Bronchial epithelial cell (primary cell): ENCODE results near the gene MYH14. TPM values are rescaled to one million over a fixed set of nuclear protein-coding genes. Genes with fewer than 3 reads are reported as not detected.

Experiments
- DNase-seq: peaks from one replicate; pipeline ENCODE4 v3.0.0-alpha.2; 2010; ENCODE audit warnings: low read depth
- FAIRE-seq: peaks from 2 replicates; lab custom pipeline; 2011; peaks lifted over from hg19 to GRCh38; lab: Jason Lieb, UNC
- H3K27me3 ChIP-seq: 2 replicates; pipeline ENCODE4 v1.5.1; 2011; ENCODE audit warnings: low read length; ENCODE audit not compliant: control insufficient read depth, insufficient read depth
- H3K36me3 ChIP-seq: 2 replicates; pipeline ENCODE4 v1.5.1; 2011; ENCODE audit warnings: low read length; ENCODE audit not compliant: control insufficient read depth, insufficient read depth
- H3K4me3 ChIP-seq: 2 replicates; pipeline ENCODE4 v1.5.1; 2011; ENCODE audit warnings: mild to moderate bottlenecking, low read depth, low read length, control low read depth
- total RNA-seq: library from RNA; depleted of rRNA; stranded (reverse); fragments of >200 nt; gene quantifications from 2 replicates; pipeline ENCODE4 v1.2.1, GENCODE V29; 2014
- TF ChIP-seq, protein P1 (sequence below): IDR thresholded peaks from 2 replicates; pipeline ENCODE4 v1.5.1; 2011; ENCODE audit warnings: mild to moderate bottlenecking, moderate library complexity, low read length, control low read depth, inconsistent platforms; ENCODE audit not compliant: insufficient read depth, severe bottlenecking

MYH14 gene
- total RNA-seq, 1 donor from 2014 or later: 6.8 TPM

DNA sequence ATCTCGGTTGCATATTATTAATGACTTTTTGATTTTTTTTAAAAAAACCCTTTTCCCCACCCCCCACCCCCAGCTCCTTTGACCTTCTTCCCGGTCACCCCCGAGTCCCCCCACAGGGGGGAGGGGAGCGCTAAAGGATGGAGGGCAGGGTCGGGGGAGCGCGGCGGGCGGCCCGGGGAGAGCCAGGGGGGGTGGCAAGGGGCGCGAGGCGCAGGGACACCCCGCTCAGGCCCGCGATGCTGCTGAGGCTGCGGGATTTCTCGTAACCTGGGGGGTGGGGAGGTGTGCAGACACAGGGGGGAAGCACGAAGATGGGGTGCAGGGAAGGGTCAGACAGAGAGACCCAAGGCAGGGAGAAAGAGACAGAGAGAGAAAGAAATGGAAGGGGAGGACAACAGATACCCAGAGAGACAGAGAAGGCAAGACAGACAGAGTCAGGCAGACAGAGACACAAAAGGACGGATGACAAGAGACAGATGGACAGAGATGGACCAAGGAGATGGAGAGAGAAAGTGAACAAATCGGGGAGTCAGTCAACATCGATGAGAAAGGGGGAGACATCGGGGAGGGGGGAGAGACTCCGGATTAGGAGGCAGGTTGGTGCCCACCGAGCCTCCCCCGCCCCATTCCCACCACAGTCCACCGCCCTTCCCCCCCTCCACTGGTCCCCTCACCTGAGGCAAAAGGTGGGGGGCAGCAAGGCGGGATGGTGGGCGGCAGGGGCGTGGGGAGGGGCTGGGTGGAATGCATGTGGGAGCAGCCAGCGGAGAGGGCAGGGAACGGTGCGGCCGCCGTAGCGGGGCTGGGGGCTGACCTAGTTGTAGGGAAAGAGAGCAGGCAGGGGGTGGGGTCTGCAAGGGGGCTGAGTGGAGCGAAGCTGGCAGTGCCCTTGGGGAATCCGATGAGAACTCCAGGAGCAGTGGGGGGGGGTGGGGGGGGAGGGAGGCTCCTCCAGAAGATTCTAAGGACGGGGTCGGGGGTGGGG lies 111.6 kb downstream of the MYH14 start:
- H3K36me3 ChIP-seq: no peaks in the 10 kb centered on the region
- no peak for FAIRE-seq
- H3K4me3 ChIP-seq: no peak overlapping the region
- DNase-seq: no peak
- TF ChIP-seq, protein P1, sequence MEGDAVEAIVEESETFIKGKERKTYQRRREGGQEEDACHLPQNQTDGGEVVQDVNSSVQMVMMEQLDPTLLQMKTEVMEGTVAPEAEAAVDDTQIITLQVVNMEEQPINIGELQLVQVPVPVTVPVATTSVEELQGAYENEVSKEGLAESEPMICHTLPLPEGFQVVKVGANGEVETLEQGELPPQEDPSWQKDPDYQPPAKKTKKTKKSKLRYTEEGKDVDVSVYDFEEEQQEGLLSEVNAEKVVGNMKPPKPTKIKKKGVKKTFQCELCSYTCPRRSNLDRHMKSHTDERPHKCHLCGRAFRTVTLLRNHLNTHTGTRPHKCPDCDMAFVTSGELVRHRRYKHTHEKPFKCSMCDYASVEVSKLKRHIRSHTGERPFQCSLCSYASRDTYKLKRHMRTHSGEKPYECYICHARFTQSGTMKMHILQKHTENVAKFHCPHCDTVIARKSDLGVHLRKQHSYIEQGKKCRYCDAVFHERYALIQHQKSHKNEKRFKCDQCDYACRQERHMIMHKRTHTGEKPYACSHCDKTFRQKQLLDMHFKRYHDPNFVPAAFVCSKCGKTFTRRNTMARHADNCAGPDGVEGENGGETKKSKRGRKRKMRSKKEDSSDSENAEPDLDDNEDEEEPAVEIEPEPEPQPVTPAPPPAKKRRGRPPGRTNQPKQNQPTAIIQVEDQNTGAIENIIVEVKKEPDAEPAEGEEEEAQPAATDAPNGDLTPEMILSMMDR: no peak
- H3K27me3 ChIP-seq: peaks cover 10% of the 10 kb centered on the region

DNA sequence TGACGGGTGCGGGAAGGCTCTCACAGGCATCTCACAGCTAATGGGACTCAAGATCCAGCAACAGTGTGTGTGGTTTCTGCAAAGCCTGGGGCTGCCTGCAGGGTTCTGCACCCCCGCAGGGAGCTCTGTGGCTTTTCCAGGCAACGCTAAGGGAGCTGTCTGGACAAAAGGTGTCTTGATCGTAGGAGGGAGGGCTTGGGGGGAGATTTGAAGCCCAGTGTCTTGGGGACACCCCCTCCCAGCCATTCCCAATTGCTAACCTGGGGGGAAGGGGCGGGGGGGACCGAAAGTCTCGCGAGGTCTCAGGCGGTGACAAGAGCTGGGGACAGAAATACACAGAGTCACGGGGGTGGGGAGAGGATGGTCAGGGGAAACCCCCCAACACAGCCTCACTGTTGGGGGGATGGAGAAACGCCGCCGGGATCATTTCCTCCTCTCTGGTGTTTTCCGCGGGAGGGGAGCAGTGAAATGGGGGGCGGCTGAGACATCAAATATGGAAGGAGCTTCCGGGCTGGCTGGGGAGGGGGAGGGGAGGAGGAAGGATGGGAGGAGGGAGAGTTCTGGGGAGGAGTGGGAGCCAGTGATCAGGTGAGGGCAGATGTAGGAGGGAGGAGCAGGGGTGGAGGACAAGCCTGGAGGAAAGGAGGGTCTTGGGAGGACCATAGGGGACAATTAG lies 112.5 kb downstream of the MYH14 start:
- no peak for DNase-seq
- peaks cover 10% of the 10 kb centered on the region for H3K27me3 ChIP-seq
- TF ChIP-seq, protein P1: no peak

DNA sequence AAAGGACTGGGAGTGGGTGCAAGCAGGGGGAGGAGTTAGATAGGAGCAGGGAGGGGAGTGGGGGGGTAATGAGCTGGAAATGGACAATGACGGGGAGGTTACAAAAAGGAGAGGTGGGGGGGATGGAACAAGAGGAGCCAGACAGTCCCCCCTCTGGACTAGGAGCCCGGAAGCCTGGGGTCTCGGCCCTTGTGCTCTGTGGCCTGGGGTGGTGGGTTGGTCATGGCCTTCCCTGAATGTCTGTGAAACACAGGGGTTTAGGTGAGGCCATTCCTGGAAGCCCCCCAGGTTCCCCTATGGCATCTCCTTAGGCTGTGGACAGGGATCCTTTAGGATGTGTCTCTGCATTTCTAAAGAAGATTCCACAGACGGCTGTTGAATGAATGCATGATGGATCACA lies 113.7 kb downstream of the MYH14 start:
- TF ChIP-seq, protein P1: no peak
- no peak overlapping the region for H3K4me3 ChIP-seq
- no peaks in the 10 kb centered on the region for H3K36me3 ChIP-seq
- DNase-seq (no peak), FAIRE-seq (no peak)
- peaks cover 10% of the 10 kb centered on the region for H3K27me3 ChIP-seq

More for the DNA sequence above, 112.5 kb downstream of the MYH14 start:
- no peak overlapping the region for H3K4me3 ChIP-seq
- H3K36me3 ChIP-seq: no peaks in the 10 kb centered on the region
- no peak for FAIRE-seq

DNA sequence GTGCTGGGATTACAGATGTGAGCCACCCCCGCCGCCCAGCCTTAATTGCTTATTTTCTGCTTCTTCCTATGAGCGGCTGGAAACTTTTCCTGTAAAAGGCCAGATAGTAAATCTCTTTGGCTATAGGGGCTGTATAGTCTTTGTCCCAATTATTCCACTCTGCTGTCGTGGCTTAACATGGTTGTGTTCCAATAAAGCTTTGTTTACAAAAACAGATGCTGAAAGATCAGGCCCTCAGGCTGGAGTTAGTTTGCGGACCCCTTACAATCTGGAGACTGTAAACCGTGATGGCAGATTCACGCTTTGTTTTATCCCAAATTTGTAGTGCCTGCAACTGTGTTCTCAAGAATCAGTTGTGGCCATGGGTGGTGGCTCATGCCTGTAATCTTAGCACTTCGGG lies 115.0 kb downstream of the MYH14 start:
- no peaks in the 10 kb centered on the region for H3K36me3 ChIP-seq
- TF ChIP-seq, protein P1: no peak
- DNase-seq (no peak), FAIRE-seq (no peak)
- peaks cover 4% of the 10 kb centered on the region for H3K27me3 ChIP-seq
- no peak overlapping the region for H3K4me3 ChIP-seq

DNA sequence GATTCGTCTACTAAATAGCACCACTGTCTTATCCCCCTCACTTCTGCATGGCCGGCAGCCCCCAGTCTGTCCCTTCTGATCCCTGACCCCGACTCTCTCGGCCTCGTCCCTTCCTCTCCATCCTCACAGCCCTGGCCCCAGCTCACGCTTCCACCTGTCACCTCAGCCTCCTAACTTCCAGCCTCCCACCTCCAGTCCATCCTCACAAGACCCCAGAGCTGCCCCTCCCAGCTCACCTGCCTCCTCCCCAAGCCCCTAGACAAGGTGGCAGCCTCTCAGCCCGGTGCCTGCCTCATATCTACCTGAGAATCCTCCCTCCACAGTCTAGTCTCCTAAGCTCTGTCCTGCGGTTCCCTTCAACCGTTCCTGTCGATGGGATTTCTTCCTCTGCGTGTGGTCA lies 115.7 kb downstream of the MYH14 start:
- no peak for FAIRE-seq
- no peak overlapping the region for H3K4me3 ChIP-seq
- TF ChIP-seq, protein P1: no peak
- no peaks in the 10 kb centered on the region for H3K36me3 ChIP-seq
- no peaks in the 10 kb centered on the region for H3K27me3 ChIP-seq
- DNase-seq: no peak
